Mesenchymal stem cell (in vitro differentiated cells and primary cell): Measurements from ENCODE around the gene CR1.

Experiments used
- DNase-seq: peaks from one replicate; pipeline ENCODE4 v3.0.0-alpha.2; 2013
- H2AFZ ChIP-seq: one replicate; pipeline ENCODE4 v1.6.1; 2013; ENCODE audit warnings: low read depth, mild to moderate bottlenecking, control low read depth, inconsistent platforms, low read length, moderate library complexity
- H2AK5ac ChIP-seq: 2 replicates; pipeline ENCODE4 v1.6.1; 2013; ENCODE audit warnings: low read length, moderate library complexity, mild to moderate bottlenecking, inconsistent platforms; ENCODE audit not compliant: severe bottlenecking
- H2BK120ac ChIP-seq: one replicate; pipeline ENCODE4 v1.6.1; 2013; ENCODE audit warnings: low read depth, mild to moderate bottlenecking, inconsistent platforms, low read length, moderate library complexity
- H2BK12ac ChIP-seq, 2 experiments: one replicate each; pipeline ENCODE4 v1.6.1; 2013; ENCODE audit warnings: inconsistent platforms in 2 of 2, low read length in 2 of 2, mild to moderate bottlenecking in 2 of 2, moderate library complexity in 2 of 2, control low read depth in 1 of 2
- H2BK15ac ChIP-seq: one replicate; pipeline ENCODE4 v1.6.1; 2013; ENCODE audit warnings: mild to moderate bottlenecking, low read depth, inconsistent platforms; ENCODE audit not compliant: poor library complexity, severe bottlenecking
- H2BK5ac ChIP-seq: 2 replicates; pipeline ENCODE4 v1.6.1; 2013; ENCODE audit warnings: low read depth, mild to moderate bottlenecking, low read length, control low read depth, inconsistent platforms; ENCODE audit not compliant: poor library complexity, severe bottlenecking
- H3K14ac ChIP-seq, 2 experiments: one replicate each; pipeline ENCODE4 v1.6.1; 2013; ENCODE audit warnings: inconsistent platforms in 2 of 2, low read length in 2 of 2, control low read depth in 1 of 2, mild to moderate bottlenecking in 1 of 2, moderate library complexity in 1 of 2
- H3K18ac ChIP-seq, 2 experiments: one replicate each; pipeline ENCODE4 v1.6.1; 2013; ENCODE audit warnings: inconsistent platforms in 2 of 2, low read length in 2 of 2, control low read depth in 1 of 2, low read depth in 1 of 2, mild to moderate bottlenecking in 1 of 2
- H3K23ac ChIP-seq, 2 experiments: one replicate each; pipeline ENCODE4 v1.6.1; 2013; ENCODE audit warnings: inconsistent platforms in 2 of 2, low read length in 2 of 2, mild to moderate bottlenecking in 2 of 2, moderate library complexity in 2 of 2, control low read depth in 1 of 2
- H3K27ac ChIP-seq: 2 replicates; pipeline ENCODE4 v1.5.1; 2013; ENCODE audit warnings: mild to moderate bottlenecking, moderate library complexity, low read length, control low read depth, inconsistent platforms; ENCODE audit not compliant: poor library complexity, severe bottlenecking
- H3K27me3 ChIP-seq, 2 experiments: 2 replicates each; pipeline versions ENCODE4 v1.6.1 to v1.7.0; 2013; ENCODE audit warnings: low read length in 2 of 2, mild to moderate bottlenecking in 2 of 2, moderate library complexity in 2 of 2, control low read depth in 1 of 2, inconsistent platforms in 1 of 2; ENCODE audit not compliant: control insufficient read depth in 1 of 2, insufficient read depth in 1 of 2
- H3K36me3 ChIP-seq, 2 experiments: 2 replicates each; pipeline versions ENCODE4 v1.6.1 to v1.7.0; 2013; ENCODE audit warnings: low read length in 2 of 2, control low read depth in 1 of 2, inconsistent platforms in 1 of 2, low read depth in 1 of 2, mild to moderate bottlenecking in 1 of 2; ENCODE audit not compliant: insufficient read depth in 2 of 2, control insufficient read depth in 1 of 2
- H3K4ac ChIP-seq, 2 experiments: one replicate each; pipeline ENCODE4 v1.6.1; 2013; ENCODE audit warnings: inconsistent platforms in 2 of 2, low read length in 2 of 2, mild to moderate bottlenecking in 2 of 2, moderate library complexity in 2 of 2, control low read depth in 1 of 2, low read depth in 1 of 2
- H3K4me1 ChIP-seq: 2 replicates; pipeline ENCODE4 v1.6.1; 2013; ENCODE audit warnings: low read depth, low read length, control low read depth; ENCODE audit not compliant: control insufficient read depth, insufficient read depth
- H3K4me2 ChIP-seq: 2 replicates; pipeline ENCODE4 v1.6.1; 2013; ENCODE audit warnings: low read length, mild to moderate bottlenecking, inconsistent platforms; ENCODE audit not compliant: poor library complexity, severe bottlenecking
- H3K4me3 ChIP-seq, 2 experiments: 2 replicates each; pipeline versions ENCODE4 v1.5.1 to v1.7.0; 2013; ENCODE audit warnings: low read length in 2 of 2, mild to moderate bottlenecking in 2 of 2, control low read depth in 1 of 2, low read depth in 1 of 2; ENCODE audit not compliant: insufficient read depth in 1 of 2
- H3K79me1 ChIP-seq: replicated peaks from 2 replicates; pipeline ENCODE4 v1.6.1; 2013; ENCODE audit warnings: mild to moderate bottlenecking, control low read depth, low read length, inconsistent platforms; ENCODE audit not compliant: poor library complexity, severe bottlenecking
- H3K9ac ChIP-seq: 2 replicates; pipeline ENCODE4 v1.7.0; 2013; ENCODE audit warnings: mild to moderate bottlenecking, low read length, moderate library complexity
- H3K9me3 ChIP-seq: 2 replicates; pipeline ENCODE4 v1.7.0; 2013; ENCODE audit warnings: mild to moderate bottlenecking, low read length; ENCODE audit not compliant: control insufficient read depth
- H4K8ac ChIP-seq: one replicate; pipeline ENCODE4 v1.6.1; 2013; ENCODE audit warnings: inconsistent platforms, mild to moderate bottlenecking, low read length, moderate library complexity
- H4K91ac ChIP-seq: one replicate; pipeline ENCODE4 v1.6.1; 2013; ENCODE audit warnings: mild to moderate bottlenecking, low read length, inconsistent platforms
- WGBS: methylation state at CpG from one replicate; pipeline ENCODE4 v1.1.7; 2013; ENCODE audit warnings: mixed read lengths; 5-methylcytosine and 5-hydroxymethylcytosine counted together

Gene CR1

GRCh38 chr1:207474210-207474609 is 21.7 kb upstream of the CR1 start:
- Histone ChIP-seq H3K9me3 (no peaks in the 10 kb centered on the region), H2BK120ac (no peak overlapping the region), H3K4me1 (no peaks in the 10 kb centered on the region), H3K79me1 (no peaks in the 10 kb centered on the region), H3K4me2 (no peak overlapping the region), H2AK5ac (no peak overlapping the region), H2BK12ac (no peak overlapping the region), H3K27ac (no peak overlapping the region), H2BK5ac (no peak overlapping the region), H2AFZ (no peak overlapping the region), H3K18ac (no peak overlapping the region), H3K36me3 (no peaks in the 10 kb centered on the region), H2BK15ac (no peak overlapping the region), H3K4me3 (no peak overlapping the region), H3K4ac (no peak overlapping the region), H3K9ac (no peak overlapping the region), H3K23ac (no peak overlapping the region), H3K27me3 (peaks cover 11 to 37% of the 10 kb centered on the region in 2 experiments), H4K8ac (no peak overlapping the region), H4K91ac (no peak overlapping the region), H3K14ac (no peak overlapping the region)
- WGBS = 100% methylated on average over 1 of the region's 1 CpG
- no peak for DNase-seq

GRCh38 chr1:207486198-207486597 is 9.8 kb upstream of the CR1 start:
- peaks cover 3 to 30% of the 10 kb centered on the region in 2 experiments for H3K27me3 ChIP-seq
- H2AFZ ChIP-seq = no peak overlapping the region
- H2AK5ac ChIP-seq = no peak overlapping the region
- no peak overlapping the region for H3K14ac ChIP-seq
- no peak overlapping the region for H3K9ac ChIP-seq
- H3K4me2 ChIP-seq = no peak overlapping the region
- H3K18ac ChIP-seq = no peak overlapping the region
- H2BK12ac ChIP-seq = no peak overlapping the region
- DNase-seq = no peak
- H3K23ac ChIP-seq = no peak overlapping the region
- H2BK5ac ChIP-seq = no peak overlapping the region
- no peaks in the 10 kb centered on the region for H3K79me1 ChIP-seq
- no peak overlapping the region for H3K27ac ChIP-seq
- H3K4me1 ChIP-seq = no peaks in the 10 kb centered on the region
- no peak overlapping the region for H2BK15ac ChIP-seq
- 73% methylated on average over 3 of the region's 3 CpGs for WGBS
- H3K9me3 ChIP-seq = no peaks in the 10 kb centered on the region
- no peak overlapping the region for H2BK120ac ChIP-seq
- no peak overlapping the region for H3K4ac ChIP-seq
- no peak overlapping the region for H4K8ac ChIP-seq
- H3K36me3 ChIP-seq = no peaks in the 10 kb centered on the region
- no peak overlapping the region for H3K4me3 ChIP-seq
- H4K91ac ChIP-seq = no peak overlapping the region

- H3K18ac ChIP-seq = no peak overlapping the region
- no peak overlapping the region for H3K4ac ChIP-seq
- H3K14ac ChIP-seq = no peak overlapping the region
- no peak overlapping the region for H2AK5ac ChIP-seq
- H3K27ac ChIP-seq = no peak overlapping the region
- H3K4me1 ChIP-seq = no peaks in the 10 kb centered on the region
- H2AFZ ChIP-seq = no peak overlapping the region
- no peak overlapping the region for H3K4me2 ChIP-seq
- WGBS = 75% methylated on average over 4 of the region's 4 CpGs
- no peaks in the 10 kb centered on the region for H3K79me1 ChIP-seq
- no peak overlapping the region for H2BK5ac ChIP-seq
- H3K9ac ChIP-seq = no peak overlapping the region
- H3K27me3 ChIP-seq = peaks cover 8 to 44% of the 10 kb centered on the region in 2 experiments
- H2BK12ac ChIP-seq = no peak overlapping the region
- H3K36me3 ChIP-seq = no peaks in the 10 kb centered on the region
- H3K4me3 ChIP-seq = no peak overlapping the region
- H4K91ac ChIP-seq = no peak overlapping the region
- H3K9me3 ChIP-seq = no peaks in the 10 kb centered on the region
- no peak for DNase-seq
- H2BK120ac ChIP-seq = no peak overlapping the region
- no peak overlapping the region for H3K23ac ChIP-seq
- no peak overlapping the region for H4K8ac ChIP-seq
- no peak overlapping the region for H2BK15ac ChIP-seq
These were observed 8.3 kb upstream of the CR1 start for GRCh38 chr1:207487636-207488035.

- 24% methylated on average over 2 of the region's 3 CpGs for WGBS
- Histone ChIP-seq H4K91ac (no peak overlapping the region), H3K14ac (no peak overlapping the region), H2BK12ac (no peak overlapping the region), H3K9ac (no peak overlapping the region), H2AFZ (no peak overlapping the region), H3K27me3 (peaks cover 41 to 87% of the 10 kb centered on the region in 2 experiments), H2BK120ac (no peak overlapping the region), H3K27ac (no peak overlapping the region), H3K23ac (no peak overlapping the region), H3K79me1 (no peaks in the 10 kb centered on the region), H3K18ac (no peak overlapping the region), H3K4ac (no peak overlapping the region), H2BK5ac (no peak overlapping the region), H3K4me2 (no peak overlapping the region), H3K4me1 (peaks cover 8% of the 10 kb centered on the region), H3K36me3 (no peaks in the 10 kb centered on the region), H4K8ac (no peak overlapping the region), H3K4me3 (no peak overlapping the region), H2BK15ac (no peak overlapping the region), H3K9me3 (no peaks in the 10 kb centered on the region), H2AK5ac (no peak overlapping the region)
- no peak for DNase-seq
These were observed 2.7 kb upstream of the CR1 start for GRCh38 chr1:207493212-207493611.
